Mesenteric fat pad (tissue), 1 donor: ENCODE results near the gene CYYR1. TPM values are rescaled to one million over a fixed set of nuclear protein-coding genes. Genes with fewer than 3 reads are reported as not detected.
"Not testable (repeated sequence)": the region's sequence is repeated elsewhere in the genome, so short reads cannot be mapped to it uniquely, and the experiment has no call there.

ENCODE experiments used
- DNase-seq: peaks from one replicate; pipeline ENCODE4 v3.0.0-alpha.2; 2020; ENCODE audit warnings: low spot score
- total RNA-seq: library from RNA; stranded (reverse); fragmentation: NEBNext Ultra II Directional; extraction: Animal tissue kit (Norgen Biotek cat#: 25700); gene quantifications from one replicate; pipeline ENCODE4 v1.2.1, GENCODE V29; 2021
- donor health status: DM: yes; HTN: yes; CAD: no.

Gene CYYR1
- total RNA-seq, 1 donor from 2014 or later, result 26.0 TPM

DNA sequence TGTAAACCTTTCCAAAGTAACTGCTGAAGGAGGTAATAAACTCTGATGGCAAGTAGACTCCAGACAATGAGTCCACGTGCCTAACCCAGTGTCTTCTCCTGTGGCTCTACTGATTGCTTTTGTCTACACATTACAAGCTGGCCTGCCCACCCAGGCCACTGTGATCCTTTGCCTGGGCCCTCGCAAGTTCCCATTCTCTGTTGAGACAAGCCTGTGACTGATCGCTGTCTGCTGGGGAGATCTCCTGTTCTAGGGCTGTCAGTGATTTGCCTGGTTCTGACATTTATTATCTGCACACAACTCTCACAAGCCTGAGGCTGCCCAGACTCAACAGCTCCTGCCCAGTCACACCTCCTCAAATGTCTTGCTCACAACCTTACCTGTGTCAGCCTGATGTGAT, 81.4 kb downstream of the CYYR1 start:
- no peak for DNase-seq

DNA sequence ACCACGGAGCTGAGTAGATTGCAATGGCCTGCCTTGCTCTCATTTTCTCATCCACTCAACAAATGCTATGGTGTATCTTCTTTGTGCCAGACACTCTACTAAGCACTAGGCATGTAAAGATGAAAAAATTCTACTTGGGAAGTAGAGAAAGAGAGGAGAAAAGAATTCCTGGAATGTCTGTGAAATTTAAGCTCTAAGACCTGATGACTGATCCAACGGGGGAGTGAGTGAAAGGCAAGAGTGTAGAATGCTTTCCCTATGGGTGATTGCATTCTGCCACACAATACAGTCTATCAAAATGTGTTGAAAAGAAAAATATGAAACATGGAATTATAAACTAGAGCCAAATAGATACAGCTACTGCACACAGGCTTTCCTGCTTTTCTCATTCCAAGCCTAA, 82.3 kb downstream of the CYYR1 start:
- no peak for DNase-seq

GRCh38 chr21:26489781-26490180, 83.3 kb downstream of the CYYR1 start:
- DNase-seq, result no peak

- no peak for DNase-seq
These were observed 85.1 kb downstream of the CYYR1 start for GRCh38 chr21:26487981-26488480.

- no peak for DNase-seq
These were observed 99.6 kb downstream of the CYYR1 start for GRCh38 chr21:26473471-26473870.

- DNase-seq, result no peak
These were observed 102.0 kb downstream of the CYYR1 start for GRCh38 chr21:26471099-26471471.

DNA sequence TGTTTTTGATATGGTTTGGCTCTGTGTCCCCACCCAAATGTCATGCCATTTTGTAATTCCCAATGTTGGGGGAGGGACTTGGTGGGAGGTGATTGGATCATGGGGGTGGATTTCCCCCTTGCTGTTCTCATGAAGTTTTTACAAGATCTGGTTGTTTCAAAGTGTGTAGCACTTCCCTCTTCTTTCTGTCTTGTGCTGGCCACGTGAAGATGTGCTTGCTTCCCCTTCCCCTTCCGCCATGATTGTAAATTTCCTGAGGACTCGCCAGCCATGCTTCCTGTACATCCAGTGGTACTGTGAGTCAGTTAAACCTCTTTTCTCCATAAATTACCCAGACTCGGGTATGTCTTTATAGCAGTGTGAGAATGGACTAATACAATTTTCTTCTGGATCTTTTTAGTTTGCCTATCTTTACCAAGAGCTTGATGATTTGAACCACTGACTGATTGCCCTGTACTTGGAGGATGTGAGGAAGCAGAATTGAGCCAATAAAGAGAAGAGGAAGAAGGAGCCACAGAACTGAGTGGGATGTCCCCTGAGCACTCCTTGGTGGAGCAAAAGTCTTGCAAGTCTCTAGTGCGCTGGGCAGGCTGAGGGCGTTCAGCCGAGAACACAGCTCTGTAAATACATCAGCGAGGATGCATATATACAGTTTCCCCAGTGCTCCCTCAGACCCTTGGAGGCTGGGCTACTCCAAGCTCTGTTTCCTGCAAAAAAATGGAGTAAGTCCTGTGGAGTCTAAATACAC, 102.6 kb downstream of the CYYR1 start:
- no peak for DNase-seq

DNA sequence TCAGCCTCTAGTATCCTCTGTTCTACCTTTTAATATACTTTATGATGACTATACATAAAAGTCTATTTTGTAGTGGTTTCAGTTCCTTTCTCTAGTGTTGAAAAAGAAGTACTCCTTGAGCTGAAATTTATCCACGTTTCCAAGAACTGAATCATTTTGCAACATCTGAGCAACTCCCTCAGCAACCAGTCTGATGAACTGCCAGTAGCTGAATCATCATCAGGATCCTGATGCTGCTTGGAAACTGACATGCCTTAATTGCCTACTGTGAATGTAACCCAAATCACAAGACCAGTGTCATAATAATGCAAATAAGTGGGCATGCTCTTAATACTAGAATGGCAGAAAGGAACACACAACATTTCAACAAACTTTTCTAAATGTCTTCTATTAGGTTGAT, 103.3 kb downstream of the CYYR1 start:
- no peak for DNase-seq

GRCh38 chr21:26465916-26466315, 107.2 kb downstream of the CYYR1 start:
- no peak for DNase-seq

DNA sequence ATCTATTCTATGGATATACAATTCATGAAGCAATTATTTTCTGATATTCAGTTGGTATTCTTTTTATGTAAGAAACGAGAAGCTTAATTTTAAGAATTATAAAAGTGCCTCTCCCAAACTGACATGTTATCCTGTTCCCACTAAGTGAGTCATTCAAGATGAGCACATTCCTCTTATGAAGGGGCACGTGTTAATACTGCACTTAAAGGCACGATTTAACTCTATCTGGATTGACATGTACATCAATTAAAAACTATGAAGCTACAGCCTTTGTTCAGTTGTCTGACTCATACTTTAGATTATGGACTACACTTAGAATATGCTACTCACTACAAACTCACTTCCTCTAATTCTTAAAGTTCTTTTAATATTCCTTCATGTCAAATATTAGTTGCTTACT, 111.6 kb downstream of the CYYR1 start:
- DNase-seq, result no peak

DNA sequence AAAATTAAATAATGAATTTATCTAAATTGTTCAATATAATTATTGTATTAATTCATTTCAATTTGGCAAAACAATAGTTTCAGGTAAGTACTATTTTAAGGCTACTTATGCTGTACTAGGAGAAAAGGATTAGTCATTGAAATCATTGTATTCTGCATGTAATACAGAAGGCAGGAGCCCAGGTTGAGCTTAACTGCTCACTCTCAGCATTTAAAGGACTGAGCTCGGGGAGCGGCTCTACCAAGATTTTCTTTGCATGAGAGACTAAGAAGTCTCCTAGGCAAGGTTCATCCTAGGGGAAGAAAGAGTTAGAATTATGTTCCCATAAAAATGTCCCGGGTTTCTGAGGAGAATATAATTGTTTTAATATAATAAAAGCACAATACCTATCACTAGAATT, 112.5 kb downstream of the CYYR1 start:
- no peak for DNase-seq

- DNase-seq, result not testable (repeated sequence)
These were observed 114.2 kb downstream of the CYYR1 start for GRCh38 chr21:26458854-26459253.

DNA sequence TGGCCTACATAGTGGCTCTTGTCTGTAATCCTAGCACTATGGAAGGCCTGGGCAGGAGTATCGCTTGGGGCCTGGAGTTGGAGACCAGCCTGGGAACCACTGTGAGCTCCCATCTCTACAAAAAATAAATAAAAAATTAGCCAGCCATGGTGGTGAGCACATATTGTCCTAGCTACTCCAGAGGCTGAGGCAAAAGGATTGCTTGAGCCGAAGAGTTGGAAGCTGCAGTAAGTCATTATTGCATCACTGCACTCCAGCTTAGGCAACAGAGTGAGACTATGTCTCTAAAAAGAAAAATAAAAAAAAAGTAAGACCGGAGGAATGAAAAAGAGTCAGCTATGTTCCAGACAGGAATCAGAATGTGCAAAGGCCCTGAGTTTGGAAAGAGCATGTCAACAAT, 115.3 kb downstream of the CYYR1 start:
- no peak for DNase-seq

DNA sequence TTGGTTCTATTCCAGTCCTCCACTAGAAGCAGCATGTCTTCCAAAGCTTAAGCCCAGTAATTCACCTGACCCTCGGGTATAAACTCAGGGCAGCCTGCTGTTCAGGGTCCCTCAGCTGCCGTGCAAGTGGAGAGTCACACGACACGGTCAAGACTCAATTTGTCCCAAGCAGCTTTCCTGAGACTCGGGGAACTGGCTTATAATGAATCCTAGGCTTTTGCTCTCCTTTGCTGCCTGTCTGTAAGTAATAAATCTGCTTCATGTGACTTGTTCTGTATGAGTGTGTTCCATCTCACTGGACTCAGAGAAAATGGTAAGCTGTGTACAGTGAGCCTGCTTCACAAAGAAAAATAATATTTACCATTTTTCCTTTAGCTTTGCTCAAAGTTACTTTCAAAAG, 119.8 kb downstream of the CYYR1 start:
- no peak for DNase-seq

- DNase-seq, result no peak
These were observed 121.9 kb downstream of the CYYR1 start for GRCh38 chr21:26451081-26451740.

GRCh38 chr21:26449161-26449560, 123.9 kb downstream of the CYYR1 start:
- no peak for DNase-seq

DNA sequence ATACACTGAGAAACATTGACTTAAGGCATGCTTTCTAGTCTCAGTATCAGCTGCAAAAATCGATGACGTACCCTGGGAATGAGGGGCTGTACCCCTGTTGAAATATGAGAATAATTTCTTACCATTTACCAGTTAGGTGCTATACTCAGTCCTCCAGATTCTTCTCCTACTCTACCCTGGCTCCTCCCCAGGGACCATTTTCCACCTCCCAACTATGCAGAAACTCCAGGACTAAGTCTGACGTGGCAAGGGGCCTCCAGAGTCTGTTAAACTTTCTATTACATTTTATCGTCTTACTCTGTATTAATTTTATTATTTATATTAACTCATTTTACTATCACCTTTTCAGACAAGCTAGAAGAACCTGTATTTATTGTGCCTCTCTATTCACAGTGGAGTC, 124.3 kb downstream of the CYYR1 start:
- no peak for DNase-seq

DNA sequence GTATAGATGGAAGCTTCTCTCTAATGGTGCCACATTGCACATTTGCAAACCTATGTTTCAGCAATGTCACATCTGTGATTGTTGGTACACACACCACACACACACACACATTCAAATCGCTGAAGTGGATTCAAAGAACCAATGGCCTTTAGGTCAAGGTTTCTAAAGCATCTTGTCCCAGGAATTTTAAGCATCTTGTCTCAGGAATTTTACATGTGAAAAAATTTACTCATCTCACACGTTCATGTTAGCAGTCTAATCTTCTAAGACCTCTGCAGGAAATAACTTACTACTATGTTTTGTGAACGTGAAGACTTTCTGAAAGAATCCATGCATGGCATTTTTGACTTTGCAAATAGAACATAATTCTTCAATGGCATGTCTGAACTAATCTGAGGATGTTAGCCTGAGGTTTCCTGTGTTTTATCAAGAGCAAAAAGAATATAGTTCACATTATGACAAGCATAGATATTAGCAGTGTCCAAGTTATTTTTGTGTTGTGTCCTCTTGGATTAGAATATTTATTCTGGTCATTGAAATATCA, 125.1 kb downstream of the CYYR1 start:
- no peak for DNase-seq

- no peak for DNase-seq
These were observed 127.6 kb downstream of the CYYR1 start for GRCh38 chr21:26445440-26445839.

DNA sequence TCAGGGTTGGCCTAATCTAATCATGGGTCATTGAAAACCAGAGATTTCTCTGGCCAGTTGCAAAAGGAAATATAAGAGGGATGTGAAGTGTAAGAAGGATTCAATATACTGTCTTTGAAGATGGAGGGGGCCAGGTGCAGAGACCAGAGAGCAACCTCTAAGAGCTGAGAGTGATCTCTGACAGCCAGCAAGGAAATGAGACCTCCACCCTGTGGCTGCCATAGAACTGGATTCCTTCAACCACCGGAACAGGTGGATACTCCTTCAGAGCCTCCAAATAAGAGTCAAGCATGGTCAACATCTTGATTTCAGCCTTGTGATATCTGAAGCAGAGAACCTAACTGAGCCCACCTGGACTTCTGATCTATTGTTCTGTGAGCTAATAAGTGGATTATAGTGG, 128.4 kb downstream of the CYYR1 start:
- DNase-seq, result no peak

- no peak for DNase-seq
These were observed 129.2 kb downstream of the CYYR1 start for GRCh38 chr21:26443867-26444266.

GRCh38 chr21:26443291-26443690, 129.8 kb downstream of the CYYR1 start:
- no peak for DNase-seq

- no peak for DNase-seq
These were observed 131.9 kb downstream of the CYYR1 start for GRCh38 chr21:26441149-26441548.
